GM23338 (cell line): ENCODE measurements around the gene HOXA11. TPM values are rescaled to one million over a fixed set of nuclear protein-coding genes. Genes with fewer than 3 reads are reported as not detected.

ENCODE experiments used
- ATAC-seq: fragments of 200-7000 bp; cut with Tn5 transposase; 3 replicates; pipeline ENCODE4 v1.9.1; 2020
- DNase-seq: peaks from one replicate; pipeline ENCODE4 v3.0.0-alpha.2; 2015; ENCODE audit warnings: low spot score
- H2AFZ ChIP-seq: fragments of 200-600 bp; sonication (generic); 2 replicates; pipeline ENCODE4 v1.8.0; 2016; ENCODE audit warnings: antibody characterized with exemption, mild to moderate bottlenecking, moderate library complexity
- H3F3A ChIP-seq: fragments of 200-600 bp; sonication (generic); replicated peaks from 2 replicates; pipeline ENCODE4 v1.8.0; 2017; ENCODE audit warnings: antibody characterized with exemption, mixed run types, low read depth
- H3K27ac ChIP-seq: fragments of 200-600 bp; sonication (generic); 2 replicates; pipeline ENCODE4 v1.6.1; 2016; ENCODE audit warnings: low read depth
- H3K27me3 ChIP-seq: fragments of 200-600 bp; sonication (generic); 2 replicates; pipeline ENCODE4 v1.8.0; 2016; ENCODE audit warnings: mild to moderate bottlenecking, mixed run types, moderate library complexity; ENCODE audit not compliant: insufficient read depth
- H3K36me3 ChIP-seq: fragments of 200-600 bp; sonication (generic); 2 replicates; pipeline ENCODE4 v1.8.0; 2016; ENCODE audit warnings: mild to moderate bottlenecking; ENCODE audit not compliant: insufficient read depth
- H3K4me1 ChIP-seq: fragments of 200-600 bp; sonication (generic); 2 replicates; pipeline ENCODE4 v1.8.0; 2016; ENCODE audit warnings: mild to moderate bottlenecking, moderate library complexity; ENCODE audit not compliant: insufficient read depth
- H3K4me2 ChIP-seq: fragments of 200-600 bp; sonication (generic); 2 replicates; pipeline ENCODE4 v1.7.1; 2017; ENCODE audit warnings: mixed run types
- H3K4me3 ChIP-seq: fragments of 200-600 bp; sonication (generic); 2 replicates; pipeline ENCODE4 v1.6.1; 2016; ENCODE audit warnings: mixed run types
- H3K79me2 ChIP-seq: fragments of 200-600 bp; sonication (generic); replicated peaks from 2 replicates; pipeline ENCODE4 v1.8.0; 2017; ENCODE audit warnings: mild to moderate bottlenecking; ENCODE audit not compliant: insufficient read depth
- H3K9me2 ChIP-seq: fragments of 200-600 bp; sonication (generic); 2 replicates; pipeline ENCODE4 v1.8.0; 2017; ENCODE audit not compliant: insufficient read depth
- H4K20me1 ChIP-seq: fragments of 200-600 bp; sonication (generic); replicated peaks from 2 replicates; pipeline ENCODE4 v1.8.0; 2017; ENCODE audit warnings: mild to moderate bottlenecking; ENCODE audit not compliant: insufficient read depth
- H3K27ac Mint-ChIP-seq: 2 replicates; pipeline ENCODE4 v1.8.0; 2020; ENCODE audit warnings: inconsistent platforms, mild to moderate bottlenecking, moderate library complexity, mixed read lengths
- H3K27me3 Mint-ChIP-seq: 3 replicates; pipeline ENCODE4 v1.8.0; 2022; ENCODE audit warnings: low read depth, mild to moderate bottlenecking, moderate library complexity, mixed read lengths, inconsistent platforms; ENCODE audit not compliant: insufficient read depth, poor library complexity
- H3K36me3 Mint-ChIP-seq: 3 replicates; pipeline ENCODE4 v1.8.0; 2021; ENCODE audit warnings: low read depth, mild to moderate bottlenecking, inconsistent platforms, moderate library complexity, mixed read lengths
- H3K4me1 Mint-ChIP-seq: 3 replicates; pipeline ENCODE4 v1.8.0; 2020; ENCODE audit warnings: mild to moderate bottlenecking, inconsistent platforms, mixed read lengths
- H3K4me3 Mint-ChIP-seq: 3 replicates; pipeline ENCODE4 v1.8.0; 2021; ENCODE audit warnings: moderate library complexity, mild to moderate bottlenecking, inconsistent platforms, mixed read lengths
- H3K9me3 Mint-ChIP-seq: 3 replicates; pipeline ENCODE4 v1.8.0; 2020; ENCODE audit warnings: moderate library complexity, mild to moderate bottlenecking, inconsistent platforms, mixed read lengths
- EZH2 ChIP-seq: fragments of 200-600 bp; sonication (generic); IDR thresholded peaks from one replicate; pipeline ENCODE4 v1.8.0; 2017; ENCODE audit warnings: antibody characterized with exemption, mild to moderate bottlenecking, low read depth; ENCODE audit not compliant: unreplicated experiment
- EZH2phosphoT487 ChIP-seq: fragments of 200-600 bp; sonication (generic); IDR thresholded peaks from one replicate; pipeline ENCODE4 v1.8.1; 2018; ENCODE audit warnings: antibody characterized with exemption; ENCODE audit not compliant: unreplicated experiment
- JUNB ChIP-seq: IDR thresholded peaks from one replicate; pipeline ENCODE4 v1.6.1; 2016; ENCODE audit warnings: antibody characterized with exemption; ENCODE audit not compliant: unreplicated experiment
- ZNF114 ChIP-seq: fragments of 250-450 bp; sonication (Bioruptor Pico); IDR thresholded peaks from 2 replicates; pipeline ENCODE4 v1.5.0; 2020; ENCODE audit warnings: mild to moderate bottlenecking, moderate library complexity
- polyA plus RNA-seq: library from polyadenylated mRNA; unstranded; fragments of >200 nt; fragmentation: Nextera tagmentation; extraction: Ambion mirVana; gene quantifications from 2 replicates; pipeline ENCODE4 v1.2.1, GENCODE V29; 2016
- total RNA-seq: library from RNA; depleted of rRNA; stranded (reverse); fragments of >200 nt; shearing (Covaris generic); gene quantifications from 2 replicates; pipeline ENCODE4 v1.2.3, GENCODE V29; 2014
- TF ChIP-seq, protein P1 (sequence below), 2 experiments: fragments of 200-600 bp in 1 of 2; sonication (generic) in 1 of 2; conservative IDR thresholded peaks; 2 replicates each; pipeline versions ENCODE4 v1.5.1 to v1.6.1; 2016 to 2017; ENCODE audit warnings: antibody characterized with exemption in 2 of 2, low read depth in 2 of 2, mild to moderate bottlenecking in 2 of 2, moderate library complexity in 1 of 2
- TF ChIP-seq, protein P2 (sequence below): IDR thresholded peaks from one replicate; pipeline ENCODE4 v1.6.1; 2018; ENCODE audit warnings: antibody characterized with exemption; ENCODE audit not compliant: unreplicated experiment
- TF ChIP-seq, protein P3 (sequence below): IDR thresholded peaks from 2 replicates; pipeline ENCODE4 v1.6.1; 2016; ENCODE audit warnings: antibody characterized with exemption

HOXA11 gene
- total and polyA plus RNA-seq, 2 experiments from 2014 or later, result not detected

DNA sequence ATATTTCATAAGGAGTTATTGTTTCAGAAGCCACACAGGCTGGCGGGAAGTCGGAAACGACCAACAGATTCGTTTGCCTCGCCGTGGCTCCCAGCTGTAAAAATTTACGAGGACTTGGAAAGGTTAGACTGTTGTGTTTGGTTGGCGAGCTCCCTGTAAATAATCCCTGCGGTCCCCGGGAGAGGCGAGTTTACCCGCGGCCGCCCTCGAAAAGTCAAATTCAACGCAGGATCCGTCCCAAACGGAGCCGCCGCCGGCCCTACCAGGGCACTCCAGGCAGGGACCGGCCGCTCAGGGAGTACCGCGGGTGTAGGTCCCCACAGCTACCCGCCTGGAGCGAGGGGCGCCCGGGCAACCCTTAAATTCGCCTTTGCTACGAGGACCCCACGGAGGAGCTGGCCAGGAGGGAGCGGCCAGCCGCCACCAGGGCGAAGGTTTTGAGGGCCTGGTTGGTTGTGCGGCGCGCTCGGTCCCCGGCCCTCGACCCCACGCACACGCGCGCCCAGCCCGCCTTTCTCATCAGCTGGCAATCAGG, 19.0 kb downstream of the HOXA11 start:
- H3K36me3 Mint-ChIP-seq, result no peaks in the 10 kb centered on the region; the same call in 2 of the 3 replicates
- Histone ChIP-seq H3K79me2 (no peaks in the 10 kb centered on the region), H3F3A (peaks cover 32% of the 10 kb centered on the region), H2AFZ (no peak overlapping the region), H3K27me3 (peaks cover 100% of the 10 kb centered on the region), H3K36me3 (no peaks in the 10 kb centered on the region; the same call in 1 of the 2 replicates), H3K4me2 (no peak overlapping the region), H3K9me2 (no peaks in the 10 kb centered on the region), H3K4me3 (no peak overlapping the region), H3K27ac (no peak overlapping the region), H3K4me1 (peaks cover 4% of the 10 kb centered on the region), H4K20me1 (peaks cover 51% of the 10 kb centered on the region)
- ATAC-seq (no peak), DNase-seq (peak; percentile 32)
- TF ChIP-seq ZNF114, result no peak
- TF ChIP-seq, protein P1, sequence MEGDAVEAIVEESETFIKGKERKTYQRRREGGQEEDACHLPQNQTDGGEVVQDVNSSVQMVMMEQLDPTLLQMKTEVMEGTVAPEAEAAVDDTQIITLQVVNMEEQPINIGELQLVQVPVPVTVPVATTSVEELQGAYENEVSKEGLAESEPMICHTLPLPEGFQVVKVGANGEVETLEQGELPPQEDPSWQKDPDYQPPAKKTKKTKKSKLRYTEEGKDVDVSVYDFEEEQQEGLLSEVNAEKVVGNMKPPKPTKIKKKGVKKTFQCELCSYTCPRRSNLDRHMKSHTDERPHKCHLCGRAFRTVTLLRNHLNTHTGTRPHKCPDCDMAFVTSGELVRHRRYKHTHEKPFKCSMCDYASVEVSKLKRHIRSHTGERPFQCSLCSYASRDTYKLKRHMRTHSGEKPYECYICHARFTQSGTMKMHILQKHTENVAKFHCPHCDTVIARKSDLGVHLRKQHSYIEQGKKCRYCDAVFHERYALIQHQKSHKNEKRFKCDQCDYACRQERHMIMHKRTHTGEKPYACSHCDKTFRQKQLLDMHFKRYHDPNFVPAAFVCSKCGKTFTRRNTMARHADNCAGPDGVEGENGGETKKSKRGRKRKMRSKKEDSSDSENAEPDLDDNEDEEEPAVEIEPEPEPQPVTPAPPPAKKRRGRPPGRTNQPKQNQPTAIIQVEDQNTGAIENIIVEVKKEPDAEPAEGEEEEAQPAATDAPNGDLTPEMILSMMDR (conservative IDR thresholded peaks at IDR 0.05; ENCODE audit: low read depth in 2 of 2), result no peak
- TF ChIP-seq, protein P2, sequence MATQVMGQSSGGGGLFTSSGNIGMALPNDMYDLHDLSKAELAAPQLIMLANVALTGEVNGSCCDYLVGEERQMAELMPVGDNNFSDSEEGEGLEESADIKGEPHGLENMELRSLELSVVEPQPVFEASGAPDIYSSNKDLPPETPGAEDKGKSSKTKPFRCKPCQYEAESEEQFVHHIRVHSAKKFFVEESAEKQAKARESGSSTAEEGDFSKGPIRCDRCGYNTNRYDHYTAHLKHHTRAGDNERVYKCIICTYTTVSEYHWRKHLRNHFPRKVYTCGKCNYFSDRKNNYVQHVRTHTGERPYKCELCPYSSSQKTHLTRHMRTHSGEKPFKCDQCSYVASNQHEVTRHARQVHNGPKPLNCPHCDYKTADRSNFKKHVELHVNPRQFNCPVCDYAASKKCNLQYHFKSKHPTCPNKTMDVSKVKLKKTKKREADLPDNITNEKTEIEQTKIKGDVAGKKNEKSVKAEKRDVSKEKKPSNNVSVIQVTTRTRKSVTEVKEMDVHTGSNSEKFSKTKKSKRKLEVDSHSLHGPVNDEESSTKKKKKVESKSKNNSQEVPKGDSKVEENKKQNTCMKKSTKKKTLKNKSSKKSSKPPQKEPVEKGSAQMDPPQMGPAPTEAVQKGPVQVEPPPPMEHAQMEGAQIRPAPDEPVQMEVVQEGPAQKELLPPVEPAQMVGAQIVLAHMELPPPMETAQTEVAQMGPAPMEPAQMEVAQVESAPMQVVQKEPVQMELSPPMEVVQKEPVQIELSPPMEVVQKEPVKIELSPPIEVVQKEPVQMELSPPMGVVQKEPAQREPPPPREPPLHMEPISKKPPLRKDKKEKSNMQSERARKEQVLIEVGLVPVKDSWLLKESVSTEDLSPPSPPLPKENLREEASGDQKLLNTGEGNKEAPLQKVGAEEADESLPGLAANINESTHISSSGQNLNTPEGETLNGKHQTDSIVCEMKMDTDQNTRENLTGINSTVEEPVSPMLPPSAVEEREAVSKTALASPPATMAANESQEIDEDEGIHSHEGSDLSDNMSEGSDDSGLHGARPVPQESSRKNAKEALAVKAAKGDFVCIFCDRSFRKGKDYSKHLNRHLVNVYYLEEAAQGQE, result no peak
- peak; percentile 83 for TF ChIP-seq EZH2
- TF ChIP-seq, protein P3, sequence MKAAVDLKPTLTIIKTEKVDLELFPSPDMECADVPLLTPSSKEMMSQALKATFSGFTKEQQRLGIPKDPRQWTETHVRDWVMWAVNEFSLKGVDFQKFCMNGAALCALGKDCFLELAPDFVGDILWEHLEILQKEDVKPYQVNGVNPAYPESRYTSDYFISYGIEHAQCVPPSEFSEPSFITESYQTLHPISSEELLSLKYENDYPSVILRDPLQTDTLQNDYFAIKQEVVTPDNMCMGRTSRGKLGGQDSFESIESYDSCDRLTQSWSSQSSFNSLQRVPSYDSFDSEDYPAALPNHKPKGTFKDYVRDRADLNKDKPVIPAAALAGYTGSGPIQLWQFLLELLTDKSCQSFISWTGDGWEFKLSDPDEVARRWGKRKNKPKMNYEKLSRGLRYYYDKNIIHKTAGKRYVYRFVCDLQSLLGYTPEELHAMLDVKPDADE, result no peak
- peak; percentile 98 for TF ChIP-seq EZH2phosphoT487
- no peak for TF ChIP-seq JUNB
- H3K4me1 Mint-ChIP-seq, result peaks cover 13% of the 10 kb centered on the region
- H3K27ac Mint-ChIP-seq, result no peak overlapping the region
- H3K9me3 Mint-ChIP-seq, result peaks cover 11% of the 10 kb centered on the region; the same call in 2 of the 3 replicates
- no peak overlapping the region for H3K4me3 Mint-ChIP-seq
- H3K27me3 Mint-ChIP-seq, result peaks cover 100% of the 10 kb centered on the region
